RWPE2 (cell line): ENCODE measurements around the gene CAPN11.
A peak's percentile ranks its signal among the peaks of the same experiment; 100 is the strongest.

Source experiments
- ATAC-seq: fragments of 200-7000 bp; cut with Tn5 transposase; 3 replicates; pipeline ENCODE4 v1.9.1; 2021; ENCODE audit warnings: low read depth
- DNase-seq: peaks from one replicate; pipeline ENCODE4 v3.0.0-alpha.2; 2020; ENCODE audit warnings: low spot score
- H3K27ac ChIP-seq: fragments of 450-650 bp; 2 replicates; pipeline ENCODE4 v1.5.1; 2017; ENCODE audit warnings: mild to moderate bottlenecking; ENCODE audit not compliant: poor library complexity, severe bottlenecking
- H3K27me3 ChIP-seq: fragments of 250-450 bp; sonication (Bioruptor Pico); 2 replicates; pipeline ENCODE4 v1.5.1; 2021; ENCODE audit warnings: mild to moderate bottlenecking, moderate library complexity; ENCODE audit not compliant: insufficient read depth, poor library complexity, severe bottlenecking
- H3K36me3 ChIP-seq: fragments of 250-450 bp; sonication (Bioruptor Pico); 2 replicates; pipeline ENCODE4 v1.5.1; 2020; ENCODE audit warnings: low read depth, mild to moderate bottlenecking, moderate library complexity
- H3K4me1 ChIP-seq: fragments of 250-450 bp; sonication (Bioruptor Pico); 2 replicates; pipeline ENCODE4 v1.5.1; 2021; ENCODE audit warnings: mild to moderate bottlenecking, moderate library complexity; ENCODE audit not compliant: insufficient read depth, poor library complexity, severe bottlenecking
- H3K4me3 ChIP-seq: fragments of 250-450 bp; sonication (Bioruptor Pico); 2 replicates; pipeline ENCODE4 v1.5.1; 2021; ENCODE audit warnings: mild to moderate bottlenecking, moderate library complexity; ENCODE audit not compliant: severe bottlenecking
- H3K9me3 ChIP-seq: fragments of 250-450 bp; sonication (Bioruptor Pico); 2 replicates; pipeline ENCODE4 v1.5.1; 2021; ENCODE audit warnings: mild to moderate bottlenecking, moderate library complexity; ENCODE audit not compliant: severe bottlenecking
- CTCF ChIP-seq: fragments of 450-650 bp; IDR thresholded peaks from one replicate; pipeline ENCODE4 v1.5.1; 2017; ENCODE audit warnings: mild to moderate bottlenecking, moderate library complexity; ENCODE audit not compliant: poor library complexity, severe bottlenecking

Gene CAPN11

GRCh38 chr6:44232676-44233566 is 74.3 kb downstream of the CAPN11 start:
- Histone ChIP-seq H3K27ac (peak overlapping the region; percentile 64), H3K4me1 (peaks cover 7% of the 10 kb centered on the region), H3K27me3 (no peaks in the 10 kb centered on the region), H3K36me3 (peaks cover 32% of the 10 kb centered on the region), H3K9me3 (no peaks in the 10 kb centered on the region), H3K4me3 (no peak overlapping the region)
- no peak for TF ChIP-seq CTCF
- ATAC-seq = no peak
- DNase-seq = no peak

- Histone ChIP-seq H3K27ac (peak overlapping the region; percentile 64), H3K4me3 (no peak overlapping the region), H3K27me3 (no peaks in the 10 kb centered on the region), H3K36me3 (peaks cover 32% of the 10 kb centered on the region), H3K4me1 (peaks cover 7% of the 10 kb centered on the region), H3K9me3 (no peaks in the 10 kb centered on the region)
- TF ChIP-seq CTCF = no peak
- DNase-seq = no peak
- ATAC-seq = no peak
Observed at GRCh38 chr6:44233567-44234100, 75.0 kb downstream of the CAPN11 start.
